Stomach (tissue), 4 donors: ENCODE results near the gene FKBP3.
"Not testable (repeated sequence)": the region's sequence is repeated elsewhere in the genome, so short reads cannot be mapped to it uniquely, and the experiment has no call there.

Experiments
- POLR2A ChIP-seq, 4 donors: fragments of 450-650 bp; IDR thresholded peaks; one replicate each; pipeline ENCODE4 v1.6.1; 2016; ENCODE audit warnings: antibody characterized with exemption in 4 of 4, control low read depth in 2 of 4, mild to moderate bottlenecking in 1 of 4, moderate library complexity in 1 of 4
- POLR2AphosphoS5 ChIP-seq, 3 donors: sonication (generic); formaldehyde crosslinking; IDR thresholded peaks; one replicate each; pipeline ENCODE4 v1.6.1; 2016; ENCODE audit warnings: antibody characterized with exemption in 3 of 3
- TF ChIP-seq, protein P1 (sequence below), 7 experiments: fragments of 450-650 bp in 4 of 7; fragments of 200-600 bp in 3 of 7; sonication (generic) in 3 of 7; IDR thresholded peaks; one replicate each; pipeline ENCODE4 v1.5.1; 2016 to 2019; ENCODE audit warnings: antibody characterized with exemption in 7 of 7, control low read depth in 2 of 7, mild to moderate bottlenecking in 1 of 7

DNA sequence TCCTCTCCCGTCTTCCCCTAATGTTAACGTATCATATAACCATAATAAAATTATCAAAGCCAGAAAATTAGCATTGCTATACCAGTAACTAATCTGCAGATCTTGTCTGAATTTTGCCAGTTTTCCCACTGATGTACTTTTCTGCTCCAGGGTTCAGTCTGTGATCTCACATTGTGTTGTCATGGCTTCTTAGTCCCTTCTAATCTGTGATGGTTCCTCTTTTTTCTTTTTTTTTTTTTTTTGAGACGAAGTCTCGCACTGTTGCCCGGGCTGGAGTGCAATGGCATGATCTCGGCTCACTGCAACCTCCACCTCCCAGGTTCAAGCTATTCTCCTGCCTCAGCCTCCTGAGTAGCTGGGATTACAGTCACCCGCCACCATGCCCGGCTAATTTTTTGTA, 7.8 kb upstream of the FKBP3 start:
- not testable (repeated sequence) for TF ChIP-seq POLR2A, POLR2AphosphoS5 (IDR thresholded peaks at IDR 0.05)
- TF ChIP-seq, protein P1, sequence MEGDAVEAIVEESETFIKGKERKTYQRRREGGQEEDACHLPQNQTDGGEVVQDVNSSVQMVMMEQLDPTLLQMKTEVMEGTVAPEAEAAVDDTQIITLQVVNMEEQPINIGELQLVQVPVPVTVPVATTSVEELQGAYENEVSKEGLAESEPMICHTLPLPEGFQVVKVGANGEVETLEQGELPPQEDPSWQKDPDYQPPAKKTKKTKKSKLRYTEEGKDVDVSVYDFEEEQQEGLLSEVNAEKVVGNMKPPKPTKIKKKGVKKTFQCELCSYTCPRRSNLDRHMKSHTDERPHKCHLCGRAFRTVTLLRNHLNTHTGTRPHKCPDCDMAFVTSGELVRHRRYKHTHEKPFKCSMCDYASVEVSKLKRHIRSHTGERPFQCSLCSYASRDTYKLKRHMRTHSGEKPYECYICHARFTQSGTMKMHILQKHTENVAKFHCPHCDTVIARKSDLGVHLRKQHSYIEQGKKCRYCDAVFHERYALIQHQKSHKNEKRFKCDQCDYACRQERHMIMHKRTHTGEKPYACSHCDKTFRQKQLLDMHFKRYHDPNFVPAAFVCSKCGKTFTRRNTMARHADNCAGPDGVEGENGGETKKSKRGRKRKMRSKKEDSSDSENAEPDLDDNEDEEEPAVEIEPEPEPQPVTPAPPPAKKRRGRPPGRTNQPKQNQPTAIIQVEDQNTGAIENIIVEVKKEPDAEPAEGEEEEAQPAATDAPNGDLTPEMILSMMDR (IDR thresholded peaks at IDR 0.05), result not testable (repeated sequence)
